ENCODE measurements around the gene PTPRT.

The PTPRT gene

DNA sequence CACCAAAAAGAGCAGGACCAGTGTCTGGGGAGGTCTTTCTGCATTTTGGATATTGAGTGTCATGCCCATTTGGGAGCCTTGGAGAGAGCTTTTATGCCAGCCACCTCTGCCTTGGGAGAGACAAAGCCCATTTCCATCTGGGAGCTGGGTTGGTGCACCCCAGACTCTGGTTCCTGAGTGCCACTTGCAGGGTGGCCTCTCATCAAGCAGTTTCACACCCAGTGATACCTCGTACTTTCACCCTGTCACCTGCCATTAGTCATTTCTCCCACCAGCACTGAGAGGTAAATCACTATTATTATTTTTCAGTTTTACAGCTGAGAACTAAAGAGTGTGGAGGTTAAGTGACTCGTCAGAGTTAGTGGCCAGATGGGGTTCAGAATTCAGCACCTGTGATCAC lies 94.7 kb downstream of the PTPRT start:
- H3K36me3 ChIP-seq: no peaks in the 10 kb centered on the region
- no peak overlapping the region for H3K27ac ChIP-seq
- no peaks in the 10 kb centered on the region for H3K27me3 ChIP-seq
- no peaks in the 10 kb centered on the region for H3K4me1 ChIP-seq (ENCODE audit: control insufficient read depth in 1 of 2, insufficient read depth in 1 of 2, low read depth in 1 of 2, low read length in 1 of 2)
- TF ChIP-seq, protein P1, sequence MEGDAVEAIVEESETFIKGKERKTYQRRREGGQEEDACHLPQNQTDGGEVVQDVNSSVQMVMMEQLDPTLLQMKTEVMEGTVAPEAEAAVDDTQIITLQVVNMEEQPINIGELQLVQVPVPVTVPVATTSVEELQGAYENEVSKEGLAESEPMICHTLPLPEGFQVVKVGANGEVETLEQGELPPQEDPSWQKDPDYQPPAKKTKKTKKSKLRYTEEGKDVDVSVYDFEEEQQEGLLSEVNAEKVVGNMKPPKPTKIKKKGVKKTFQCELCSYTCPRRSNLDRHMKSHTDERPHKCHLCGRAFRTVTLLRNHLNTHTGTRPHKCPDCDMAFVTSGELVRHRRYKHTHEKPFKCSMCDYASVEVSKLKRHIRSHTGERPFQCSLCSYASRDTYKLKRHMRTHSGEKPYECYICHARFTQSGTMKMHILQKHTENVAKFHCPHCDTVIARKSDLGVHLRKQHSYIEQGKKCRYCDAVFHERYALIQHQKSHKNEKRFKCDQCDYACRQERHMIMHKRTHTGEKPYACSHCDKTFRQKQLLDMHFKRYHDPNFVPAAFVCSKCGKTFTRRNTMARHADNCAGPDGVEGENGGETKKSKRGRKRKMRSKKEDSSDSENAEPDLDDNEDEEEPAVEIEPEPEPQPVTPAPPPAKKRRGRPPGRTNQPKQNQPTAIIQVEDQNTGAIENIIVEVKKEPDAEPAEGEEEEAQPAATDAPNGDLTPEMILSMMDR (IDR thresholded peaks at IDR 0.05): no peak
- H3K4me3 ChIP-seq (ENCODE audit: low read depth in 1 of 2, low read length in 1 of 2): no peak overlapping the region
- H3K9me3 ChIP-seq: no peaks in the 10 kb centered on the region

DNA sequence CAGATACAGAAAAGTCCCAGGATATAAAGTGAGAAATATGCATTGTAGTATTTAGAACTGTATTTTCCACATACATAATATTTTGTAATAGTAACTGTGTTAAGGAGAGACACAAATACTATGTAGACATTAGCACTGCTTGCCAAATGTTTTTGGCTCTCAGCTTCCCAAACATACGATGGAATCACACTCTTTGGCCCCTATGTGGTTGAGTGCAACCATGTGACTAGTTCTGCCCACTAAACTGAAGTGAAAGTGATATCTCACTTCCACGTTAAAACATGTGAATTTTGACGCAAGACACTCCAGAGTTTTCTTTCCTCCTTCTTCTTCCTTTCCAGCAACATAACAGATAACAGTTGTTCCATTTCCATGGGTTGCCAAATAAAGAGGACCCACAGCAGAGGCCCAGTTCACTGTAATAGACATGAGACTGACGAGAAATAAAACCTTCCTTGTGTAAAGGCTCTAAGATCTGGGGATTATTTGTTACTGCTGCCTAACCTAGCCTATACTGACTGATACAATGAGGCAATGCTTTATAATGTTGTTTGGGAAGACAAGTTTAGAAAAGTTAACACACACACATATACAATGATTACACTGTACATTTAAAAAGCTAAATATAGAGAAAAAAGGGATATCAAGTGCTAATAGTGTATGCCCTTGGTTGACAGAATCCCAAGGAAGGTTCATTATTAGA lies 97.2 kb downstream of the PTPRT start:
- TF ChIP-seq, protein P1 (IDR thresholded peaks at IDR 0.05): no peak
- Histone ChIP-seq H3K27me3 (no peaks in the 10 kb centered on the region), H3K36me3 (no peaks in the 10 kb centered on the region), H3K4me1 (ENCODE audit: control insufficient read depth in 1 of 2, insufficient read depth in 1 of 2, low read depth in 1 of 2, low read length in 1 of 2) (no peaks in the 10 kb centered on the region), H3K9me3 (no peaks in the 10 kb centered on the region), H3K27ac (no peak overlapping the region), H3K4me3 (ENCODE audit: low read depth in 1 of 2, low read length in 1 of 2) (no peak overlapping the region)

DNA sequence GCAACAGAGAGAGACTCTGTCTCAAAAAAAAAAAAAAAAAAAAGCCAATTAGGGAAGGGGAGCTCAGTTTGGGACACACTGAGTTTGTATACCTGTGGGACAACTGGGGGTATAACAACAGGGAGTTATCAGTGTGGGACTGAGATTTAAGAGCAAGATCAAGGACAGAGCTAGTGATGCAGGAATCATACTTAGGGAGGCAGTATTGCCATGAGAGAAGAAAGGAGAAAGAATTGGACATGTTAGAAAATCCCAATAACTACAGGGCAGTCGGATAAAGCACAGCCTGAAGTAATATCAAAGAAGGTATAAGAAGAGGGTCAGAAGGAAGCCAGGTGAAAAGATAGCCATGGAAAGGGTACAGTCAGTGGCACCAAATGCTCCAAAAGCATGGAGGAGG lies 121.2 kb downstream of the PTPRT start:
- no peaks in the 10 kb centered on the region for H3K36me3 ChIP-seq
- H3K27ac ChIP-seq: no peak overlapping the region
- H3K4me3 ChIP-seq (ENCODE audit: low read depth in 1 of 2, low read length in 1 of 2): no peak overlapping the region
- H3K4me1 ChIP-seq (ENCODE audit: control insufficient read depth in 1 of 2, insufficient read depth in 1 of 2, low read depth in 1 of 2, low read length in 1 of 2): no peaks in the 10 kb centered on the region
- H3K27me3 ChIP-seq: no peaks in the 10 kb centered on the region
- H3K9me3 ChIP-seq: no peaks in the 10 kb centered on the region
- TF ChIP-seq, protein P1 (IDR thresholded peaks at IDR 0.05): no peak

DNA sequence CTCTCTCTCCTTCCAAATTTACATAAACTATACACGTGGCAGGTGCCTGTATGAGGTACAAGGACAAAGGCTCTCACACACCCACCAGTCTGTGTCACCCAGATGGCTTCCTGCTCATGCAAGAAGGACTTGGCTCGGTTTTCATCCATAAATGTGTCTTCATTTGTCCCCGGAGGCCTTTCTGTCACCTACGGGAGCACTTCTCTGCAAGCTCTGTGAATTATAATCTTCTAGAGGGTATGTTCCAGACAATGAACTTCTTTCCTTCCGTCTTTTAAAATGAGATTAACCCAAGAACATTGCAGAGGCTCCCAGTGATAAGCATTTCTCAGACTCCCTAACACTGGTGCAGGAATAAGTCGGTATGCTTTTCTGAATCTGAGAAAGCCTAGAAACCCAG lies 123.6 kb downstream of the PTPRT start:
- H3K27me3 ChIP-seq: no peaks in the 10 kb centered on the region
- no peak overlapping the region for H3K27ac ChIP-seq
- no peaks in the 10 kb centered on the region for H3K36me3 ChIP-seq
- no peak overlapping the region for H3K4me3 ChIP-seq (ENCODE audit: low read depth in 1 of 2, low read length in 1 of 2)
- no peaks in the 10 kb centered on the region for H3K4me1 ChIP-seq (ENCODE audit: control insufficient read depth in 1 of 2, insufficient read depth in 1 of 2, low read depth in 1 of 2, low read length in 1 of 2)
- TF ChIP-seq, protein P1 (IDR thresholded peaks at IDR 0.05): no peak
- no peaks in the 10 kb centered on the region for H3K9me3 ChIP-seq

DNA sequence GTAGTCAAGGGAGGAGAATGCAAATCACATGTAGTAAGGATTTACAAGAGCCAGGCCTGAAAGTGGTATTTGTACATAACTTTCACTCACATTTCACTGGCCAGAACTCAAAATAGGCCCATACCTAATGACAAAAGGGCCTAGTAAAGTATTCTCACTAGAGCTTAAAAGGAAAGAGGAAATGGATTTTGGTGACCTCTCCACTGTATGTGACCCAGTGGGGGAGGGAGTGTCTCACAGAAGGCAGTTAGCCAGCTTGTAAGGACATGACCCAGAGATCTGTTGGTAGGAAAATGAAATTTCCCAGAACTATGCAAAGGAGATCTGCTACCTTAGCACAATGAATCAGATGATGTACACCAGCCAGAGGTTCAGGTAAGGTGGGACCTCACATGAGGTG lies 124.4 kb downstream of the PTPRT start:
- H3K27ac ChIP-seq: no peak overlapping the region
- no peaks in the 10 kb centered on the region for H3K4me1 ChIP-seq (ENCODE audit: control insufficient read depth in 1 of 2, insufficient read depth in 1 of 2, low read depth in 1 of 2, low read length in 1 of 2)
- no peaks in the 10 kb centered on the region for H3K36me3 ChIP-seq
- TF ChIP-seq, protein P1 (IDR thresholded peaks at IDR 0.05): no peak
- H3K9me3 ChIP-seq: no peaks in the 10 kb centered on the region
- no peak overlapping the region for H3K4me3 ChIP-seq (ENCODE audit: low read depth in 1 of 2, low read length in 1 of 2)
- no peaks in the 10 kb centered on the region for H3K27me3 ChIP-seq

Data from neutrophil (primary cell).